H1 (cell line): ENCODE data around the gene N4BP3. TPM values are rescaled to one million over a fixed set of nuclear protein-coding genes. Genes with fewer than 3 reads are reported as not detected.

ENCODE experiments used
- CEBPB ChIP-seq: IDR thresholded peaks from 2 replicates; pipeline ENCODE4 v1.6.1; 2012; ENCODE audit warnings: low read depth, low read length
- POLR2A ChIP-seq, 2 experiments: IDR thresholded peaks; 1 replicate in 1 of 2; 2 replicates in 1 of 2; pipeline ENCODE4 v1.6.1; 2011; ENCODE audit warnings: low read depth in 2 of 2, low read length in 2 of 2, mild to moderate bottlenecking in 2 of 2; ENCODE audit errors: control extremely low read depth in 1 of 2
- TAF1 ChIP-seq: IDR thresholded peaks from 2 replicates; pipeline ENCODE4 v1.6.1; 2011; ENCODE audit warnings: mild to moderate bottlenecking, low read depth, low read length
- polyA plus RNA-seq, 7 experiments: library from polyadenylated mRNA; depleted of rRNA in 3 of 7; stranded (reverse) in 5 of 7; unstranded in 2 of 7; fragments of >200 nt in 5 of 7; fragments of 200-250 nt in 2 of 7; gene quantifications; 1 replicate in 5 of 7; 2 replicates in 1 of 7; 4 replicates in 1 of 7; pipeline versions ENCODE4 v1.2.1 to v1.2.3, GENCODE V29; 2011 to 2013; ENCODE audit warnings: missing spikeins in 2 of 7, mixed read lengths in 2 of 7
- total RNA-seq: library from RNA; stranded (reverse); fragmentation: NEBNext Ultra II Directional; extraction: Animal tissue kit (Norgen Biotek cat#: 25700); gene quantifications from 2 replicates; pipeline ENCODE4 v1.2.1, GENCODE V29; 2021
- TF ChIP-seq, protein P1 (sequence below): fragments of 300-600 bp; sonication (generic); IDR thresholded peaks from 2 replicates; pipeline ENCODE4 v1.7.1; 2012; ENCODE audit warnings: low read length, moderate library complexity, mild to moderate bottlenecking, inconsistent platforms; ENCODE audit not compliant: insufficient replicate concordance

N4BP3 gene
- total and polyA plus RNA-seq, 2 of the 8 experiments (the other 6 are each of a cell fraction or from before 2014, with no cell fraction given): 13.1 to 39.2 TPM

DNA sequence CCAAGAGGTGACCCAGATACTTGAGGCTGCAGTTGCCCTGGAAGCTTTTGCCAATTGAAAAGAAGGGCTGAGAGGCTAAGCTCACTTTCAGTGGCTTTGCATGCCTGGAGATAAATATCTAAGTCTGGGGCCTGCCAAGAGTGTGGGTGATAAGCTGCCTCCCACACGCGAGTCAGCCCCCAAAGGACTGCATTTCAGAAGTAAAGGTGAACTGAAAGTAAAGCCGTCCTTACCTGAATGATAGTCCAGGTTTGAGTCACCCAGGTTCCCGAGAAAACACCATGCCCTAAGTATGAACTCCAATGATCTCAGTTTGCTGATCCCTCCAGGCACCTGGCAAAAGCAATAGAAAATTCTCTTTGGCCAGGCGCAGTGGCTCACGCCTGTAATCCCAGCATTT lies 22.5 kb upstream of the N4BP3 start (continued):
- TF ChIP-seq, protein P1, sequence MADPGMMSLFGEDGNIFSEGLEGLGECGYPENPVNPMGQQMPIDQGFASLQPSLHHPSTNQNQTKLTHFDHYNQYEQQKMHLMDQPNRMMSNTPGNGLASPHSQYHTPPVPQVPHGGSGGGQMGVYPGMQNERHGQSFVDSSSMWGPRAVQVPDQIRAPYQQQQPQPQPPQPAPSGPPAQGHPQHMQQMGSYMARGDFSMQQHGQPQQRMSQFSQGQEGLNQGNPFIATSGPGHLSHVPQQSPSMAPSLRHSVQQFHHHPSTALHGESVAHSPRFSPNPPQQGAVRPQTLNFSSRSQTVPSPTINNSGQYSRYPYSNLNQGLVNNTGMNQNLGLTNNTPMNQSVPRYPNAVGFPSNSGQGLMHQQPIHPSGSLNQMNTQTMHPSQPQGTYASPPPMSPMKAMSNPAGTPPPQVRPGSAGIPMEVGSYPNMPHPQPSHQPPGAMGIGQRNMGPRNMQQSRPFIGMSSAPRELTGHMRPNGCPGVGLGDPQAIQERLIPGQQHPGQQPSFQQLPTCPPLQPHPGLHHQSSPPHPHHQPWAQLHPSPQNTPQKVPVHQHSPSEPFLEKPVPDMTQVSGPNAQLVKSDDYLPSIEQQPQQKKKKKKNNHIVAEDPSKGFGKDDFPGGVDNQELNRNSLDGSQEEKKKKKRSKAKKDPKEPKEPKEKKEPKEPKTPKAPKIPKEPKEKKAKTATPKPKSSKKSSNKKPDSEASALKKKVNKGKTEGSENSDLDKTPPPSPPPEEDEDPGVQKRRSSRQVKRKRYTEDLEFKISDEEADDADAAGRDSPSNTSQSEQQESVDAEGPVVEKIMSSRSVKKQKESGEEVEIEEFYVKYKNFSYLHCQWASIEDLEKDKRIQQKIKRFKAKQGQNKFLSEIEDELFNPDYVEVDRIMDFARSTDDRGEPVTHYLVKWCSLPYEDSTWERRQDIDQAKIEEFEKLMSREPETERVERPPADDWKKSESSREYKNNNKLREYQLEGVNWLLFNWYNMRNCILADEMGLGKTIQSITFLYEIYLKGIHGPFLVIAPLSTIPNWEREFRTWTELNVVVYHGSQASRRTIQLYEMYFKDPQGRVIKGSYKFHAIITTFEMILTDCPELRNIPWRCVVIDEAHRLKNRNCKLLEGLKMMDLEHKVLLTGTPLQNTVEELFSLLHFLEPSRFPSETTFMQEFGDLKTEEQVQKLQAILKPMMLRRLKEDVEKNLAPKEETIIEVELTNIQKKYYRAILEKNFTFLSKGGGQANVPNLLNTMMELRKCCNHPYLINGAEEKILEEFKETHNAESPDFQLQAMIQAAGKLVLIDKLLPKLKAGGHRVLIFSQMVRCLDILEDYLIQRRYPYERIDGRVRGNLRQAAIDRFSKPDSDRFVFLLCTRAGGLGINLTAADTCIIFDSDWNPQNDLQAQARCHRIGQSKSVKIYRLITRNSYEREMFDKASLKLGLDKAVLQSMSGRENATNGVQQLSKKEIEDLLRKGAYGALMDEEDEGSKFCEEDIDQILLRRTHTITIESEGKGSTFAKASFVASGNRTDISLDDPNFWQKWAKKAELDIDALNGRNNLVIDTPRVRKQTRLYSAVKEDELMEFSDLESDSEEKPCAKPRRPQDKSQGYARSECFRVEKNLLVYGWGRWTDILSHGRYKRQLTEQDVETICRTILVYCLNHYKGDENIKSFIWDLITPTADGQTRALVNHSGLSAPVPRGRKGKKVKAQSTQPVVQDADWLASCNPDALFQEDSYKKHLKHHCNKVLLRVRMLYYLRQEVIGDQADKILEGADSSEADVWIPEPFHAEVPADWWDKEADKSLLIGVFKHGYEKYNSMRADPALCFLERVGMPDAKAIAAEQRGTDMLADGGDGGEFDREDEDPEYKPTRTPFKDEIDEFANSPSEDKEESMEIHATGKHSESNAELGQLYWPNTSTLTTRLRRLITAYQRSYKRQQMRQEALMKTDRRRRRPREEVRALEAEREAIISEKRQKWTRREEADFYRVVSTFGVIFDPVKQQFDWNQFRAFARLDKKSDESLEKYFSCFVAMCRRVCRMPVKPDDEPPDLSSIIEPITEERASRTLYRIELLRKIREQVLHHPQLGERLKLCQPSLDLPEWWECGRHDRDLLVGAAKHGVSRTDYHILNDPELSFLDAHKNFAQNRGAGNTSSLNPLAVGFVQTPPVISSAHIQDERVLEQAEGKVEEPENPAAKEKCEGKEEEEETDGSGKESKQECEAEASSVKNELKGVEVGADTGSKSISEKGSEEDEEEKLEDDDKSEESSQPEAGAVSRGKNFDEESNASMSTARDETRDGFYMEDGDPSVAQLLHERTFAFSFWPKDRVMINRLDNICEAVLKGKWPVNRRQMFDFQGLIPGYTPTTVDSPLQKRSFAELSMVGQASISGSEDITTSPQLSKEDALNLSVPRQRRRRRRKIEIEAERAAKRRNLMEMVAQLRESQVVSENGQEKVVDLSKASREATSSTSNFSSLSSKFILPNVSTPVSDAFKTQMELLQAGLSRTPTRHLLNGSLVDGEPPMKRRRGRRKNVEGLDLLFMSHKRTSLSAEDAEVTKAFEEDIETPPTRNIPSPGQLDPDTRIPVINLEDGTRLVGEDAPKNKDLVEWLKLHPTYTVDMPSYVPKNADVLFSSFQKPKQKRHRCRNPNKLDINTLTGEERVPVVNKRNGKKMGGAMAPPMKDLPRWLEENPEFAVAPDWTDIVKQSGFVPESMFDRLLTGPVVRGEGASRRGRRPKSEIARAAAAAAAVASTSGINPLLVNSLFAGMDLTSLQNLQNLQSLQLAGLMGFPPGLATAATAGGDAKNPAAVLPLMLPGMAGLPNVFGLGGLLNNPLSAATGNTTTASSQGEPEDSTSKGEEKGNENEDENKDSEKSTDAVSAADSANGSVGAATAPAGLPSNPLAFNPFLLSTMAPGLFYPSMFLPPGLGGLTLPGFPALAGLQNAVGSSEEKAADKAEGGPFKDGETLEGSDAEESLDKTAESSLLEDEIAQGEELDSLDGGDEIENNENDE: no peak
- TF ChIP-seq TAF1 (no peak), POLR2A (IDR thresholded peaks at IDR 0.05; ENCODE audit: control extremely low read depth in 1 of 2, low read depth in 2 of 2, low read length in 2 of 2) (no peak), CEBPB (no peak)
